ENCODE data around the gene SDR42E1. TPM values are rescaled to one million over a fixed set of nuclear protein-coding genes. Genes with fewer than 3 reads are reported as not detected.

The SDR42E1 gene
- total and polyA plus RNA-seq, 2 of the 4 experiments (the other 2 are of a cell fraction), result 0.44 to 0.72 TPM

DNA sequence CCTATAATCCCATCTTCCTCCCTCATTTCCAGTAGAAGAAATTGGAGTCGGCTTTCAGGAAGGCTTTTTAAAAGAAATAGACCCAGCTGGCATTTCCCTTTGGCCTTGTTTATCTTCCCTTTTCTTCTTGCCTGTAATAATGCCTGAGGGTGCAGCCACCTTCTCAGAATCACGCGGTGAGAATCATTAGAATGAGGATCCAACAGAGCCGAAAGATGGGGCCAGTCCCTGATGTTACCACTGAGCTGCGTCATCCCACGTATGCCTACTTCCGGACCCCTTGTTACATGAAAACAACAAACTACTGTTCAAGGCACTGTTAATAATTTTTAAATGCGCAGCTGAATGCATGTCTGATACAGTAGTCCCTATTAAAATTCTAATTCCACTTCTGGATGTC lies 24.1 kb downstream of the SDR42E1 start:
- H4K5ac ChIP-seq (ENCODE audit: low read depth, low read length), result no peak overlapping the region
- no peak overlapping the region for H2AK5ac ChIP-seq (ENCODE audit: low read depth, low read length)
- no peak for TF ChIP-seq RFX5 (IDR thresholded peaks at IDR 0.05; ENCODE audit: low read depth, low read length)
- no peak for TF ChIP-seq CHD1 (IDR thresholded peaks at IDR 0.05; ENCODE audit: low read depth, low read length)
- no peak for TF ChIP-seq FOS (IDR thresholded peaks at IDR 0.05; ENCODE audit: low read depth, low read length)
- TF ChIP-seq RCOR1 (IDR thresholded peaks at IDR 0.05; ENCODE audit: insufficient replicate concordance, low read length), result no peak
- TF ChIP-seq SMC3 (IDR thresholded peaks at IDR 0.05; ENCODE audit: low read depth, low read length), result no peak
- no peak for TF ChIP-seq POLR2A (IDR thresholded peaks at IDR 0.05; ENCODE audit: low read depth, low read length)
- TF ChIP-seq MXI1 (IDR thresholded peaks at IDR 0.05; ENCODE audit: borderline replicate concordance, low read depth, low read length), result no peak
- no peak for TF ChIP-seq MAZ (IDR thresholded peaks at IDR 0.05; ENCODE audit: borderline replicate concordance, low read depth, low read length)
- no peak for TF ChIP-seq BHLHE40 (IDR thresholded peaks at IDR 0.05; ENCODE audit: low read depth, low read length)
- TF ChIP-seq, protein P1, sequence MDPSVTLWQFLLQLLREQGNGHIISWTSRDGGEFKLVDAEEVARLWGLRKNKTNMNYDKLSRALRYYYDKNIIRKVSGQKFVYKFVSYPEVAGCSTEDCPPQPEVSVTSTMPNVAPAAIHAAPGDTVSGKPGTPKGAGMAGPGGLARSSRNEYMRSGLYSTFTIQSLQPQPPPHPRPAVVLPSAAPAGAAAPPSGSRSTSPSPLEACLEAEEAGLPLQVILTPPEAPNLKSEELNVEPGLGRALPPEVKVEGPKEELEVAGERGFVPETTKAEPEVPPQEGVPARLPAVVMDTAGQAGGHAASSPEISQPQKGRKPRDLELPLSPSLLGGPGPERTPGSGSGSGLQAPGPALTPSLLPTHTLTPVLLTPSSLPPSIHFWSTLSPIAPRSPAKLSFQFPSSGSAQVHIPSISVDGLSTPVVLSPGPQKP (IDR thresholded peaks at IDR 0.05; ENCODE audit: borderline replicate concordance, low read depth, low read length), result no peak
- no peak for TF ChIP-seq NFE2L2 (IDR thresholded peaks at IDR 0.05; ENCODE audit: low read depth, low read length)
- TF ChIP-seq, protein P2, sequence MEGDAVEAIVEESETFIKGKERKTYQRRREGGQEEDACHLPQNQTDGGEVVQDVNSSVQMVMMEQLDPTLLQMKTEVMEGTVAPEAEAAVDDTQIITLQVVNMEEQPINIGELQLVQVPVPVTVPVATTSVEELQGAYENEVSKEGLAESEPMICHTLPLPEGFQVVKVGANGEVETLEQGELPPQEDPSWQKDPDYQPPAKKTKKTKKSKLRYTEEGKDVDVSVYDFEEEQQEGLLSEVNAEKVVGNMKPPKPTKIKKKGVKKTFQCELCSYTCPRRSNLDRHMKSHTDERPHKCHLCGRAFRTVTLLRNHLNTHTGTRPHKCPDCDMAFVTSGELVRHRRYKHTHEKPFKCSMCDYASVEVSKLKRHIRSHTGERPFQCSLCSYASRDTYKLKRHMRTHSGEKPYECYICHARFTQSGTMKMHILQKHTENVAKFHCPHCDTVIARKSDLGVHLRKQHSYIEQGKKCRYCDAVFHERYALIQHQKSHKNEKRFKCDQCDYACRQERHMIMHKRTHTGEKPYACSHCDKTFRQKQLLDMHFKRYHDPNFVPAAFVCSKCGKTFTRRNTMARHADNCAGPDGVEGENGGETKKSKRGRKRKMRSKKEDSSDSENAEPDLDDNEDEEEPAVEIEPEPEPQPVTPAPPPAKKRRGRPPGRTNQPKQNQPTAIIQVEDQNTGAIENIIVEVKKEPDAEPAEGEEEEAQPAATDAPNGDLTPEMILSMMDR (conservative IDR thresholded peaks at IDR 0.05; ENCODE audit: low read depth, low read length), result no peak
- TF ChIP-seq RAD21 (IDR thresholded peaks at IDR 0.05; ENCODE audit: low read length), result no peak
- no peak for TF ChIP-seq CEBPB (IDR thresholded peaks at IDR 0.05; ENCODE audit: low read depth, low read length)
- TF ChIP-seq, protein P3, sequence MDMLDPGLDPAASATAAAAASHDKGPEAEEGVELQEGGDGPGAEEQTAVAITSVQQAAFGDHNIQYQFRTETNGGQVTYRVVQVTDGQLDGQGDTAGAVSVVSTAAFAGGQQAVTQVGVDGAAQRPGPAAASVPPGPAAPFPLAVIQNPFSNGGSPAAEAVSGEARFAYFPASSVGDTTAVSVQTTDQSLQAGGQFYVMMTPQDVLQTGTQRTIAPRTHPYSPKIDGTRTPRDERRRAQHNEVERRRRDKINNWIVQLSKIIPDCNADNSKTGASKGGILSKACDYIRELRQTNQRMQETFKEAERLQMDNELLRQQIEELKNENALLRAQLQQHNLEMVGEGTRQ (IDR thresholded peaks at IDR 0.05; ENCODE audit: low read depth, low read length), result no peak
- TF ChIP-seq MAFK (IDR thresholded peaks at IDR 0.05; ENCODE audit: low read depth, low read length), result no peak
- 100% methylated on average over 1 of the region's 8 CpGs; no CpG with 5 or more reads in 1 of the 2 experiments for WGBS, 2 experiments (ENCODE audit: extremely low coverage in 2 of 2, insufficient read length in 1 of 2)
- H2BK20ac ChIP-seq (ENCODE audit: low read depth, low read length), result no peak overlapping the region
- no peak overlapping the region for H2BK5ac ChIP-seq (ENCODE audit: low read depth, low read length, poor library complexity, severe bottlenecking)
- H3K79me1 ChIP-seq (ENCODE audit: low read depth in 1 of 2, low read length in 2 of 2), result no peaks in the 10 kb centered on the region
- no peak overlapping the region for H3K4ac ChIP-seq (ENCODE audit: low read depth, low read length)
- intact Hi-C loops (cut with micrococcal nuclease), result no loop called here
- H2BK120ac ChIP-seq (ENCODE audit: low read depth, low read length), result no peak overlapping the region
- no peak overlapping the region for H3K56ac ChIP-seq (ENCODE audit: extremely low read depth, insufficient read depth, low read length)
- H4K20me1 ChIP-seq (ENCODE audit: insufficient read depth, low read length), result no peaks in the 10 kb centered on the region
- CTCF ChIA-PET, result no interaction called here
- H3K36me3 ChIP-seq (ENCODE audit: control insufficient read depth, insufficient read depth, low read length), result no peaks in the 10 kb centered on the region
- H3K4me2 ChIP-seq (ENCODE audit: low read depth, low read length), result no peak overlapping the region
- no peaks in the 10 kb centered on the region for H3K9me3 ChIP-seq (ENCODE audit: control insufficient read depth, insufficient read depth, low read length)
- no peak overlapping the region for H3K23ac ChIP-seq (ENCODE audit: low read depth, low read length)
- 0 out of 2 replicates have a peak, but pooled peaks cover 1% of the 10 kb centered on the region for H3K27me3 ChIP-seq (ENCODE audit: control insufficient read depth, insufficient read depth, low read length)
- DNase-seq (no peak), ATAC-seq (ENCODE audit: low read depth) (no peak)
- no peak overlapping the region for H2AFZ ChIP-seq (replicated peaks; ENCODE audit: low read length, poor library complexity)
- POLR2A ChIA-PET (ENCODE audit: unreplicated experiment), result no interaction called here
- H3K4me1 ChIP-seq (ENCODE audit: control insufficient read depth, insufficient read depth, low read length), result no peaks in the 10 kb centered on the region
- dilution Hi-C loops (cut with HindIII; ENCODE audit: low sequenced_read_pairs, unreplicated experiment), result no loop called here
- H3K18ac ChIP-seq (ENCODE audit: low read depth, low read length), result no peak overlapping the region
- no peaks in the 10 kb centered on the region for H3K9me1 ChIP-seq (ENCODE audit: insufficient read depth, low read length)
- no TSS peak for BruUV-seq (replicated peaks)
- H3K14ac ChIP-seq (replicated peaks; ENCODE audit: low read depth, low read length), result no peak overlapping the region
- H2AK9ac ChIP-seq (replicated peaks; ENCODE audit: low read depth, low read length, poor library complexity), result no peak overlapping the region
- H2BK15ac ChIP-seq (ENCODE audit: low read depth, low read length), result no peak overlapping the region
- no peak overlapping the region for H4K91ac ChIP-seq (ENCODE audit: insufficient read depth, low read depth, low read length)
- H3K27ac ChIP-seq (ENCODE audit: insufficient read depth, low read length), result no peak overlapping the region
- H4K8ac ChIP-seq (ENCODE audit: low read depth in 2 of 2, low read length in 2 of 2), result no peak overlapping the region
- in situ Hi-C loops (cut with MboI; ENCODE audit: low sequenced_read_pairs), result no loop called here
- no peak overlapping the region for H3K9ac ChIP-seq (ENCODE audit: low read depth, low read length)
- no peak overlapping the region for H3K4me3 ChIP-seq (ENCODE audit: insufficient read depth, low read depth, low read length)
